SH-SY5Y (cell line): Measurements from ENCODE around the gene CDK10.

Source experiments
- GATA2 ChIP-seq: IDR thresholded peaks from 2 replicates; pipeline ENCODE4 v1.6.1; 2011; ENCODE audit warnings: mild to moderate bottlenecking, low read depth, low read length
- GATA3 ChIP-seq: IDR thresholded peaks from 2 replicates; pipeline ENCODE4 v1.6.1; 2011; ENCODE audit warnings: low read depth, mild to moderate bottlenecking, low read length, moderate library complexity

DNA sequence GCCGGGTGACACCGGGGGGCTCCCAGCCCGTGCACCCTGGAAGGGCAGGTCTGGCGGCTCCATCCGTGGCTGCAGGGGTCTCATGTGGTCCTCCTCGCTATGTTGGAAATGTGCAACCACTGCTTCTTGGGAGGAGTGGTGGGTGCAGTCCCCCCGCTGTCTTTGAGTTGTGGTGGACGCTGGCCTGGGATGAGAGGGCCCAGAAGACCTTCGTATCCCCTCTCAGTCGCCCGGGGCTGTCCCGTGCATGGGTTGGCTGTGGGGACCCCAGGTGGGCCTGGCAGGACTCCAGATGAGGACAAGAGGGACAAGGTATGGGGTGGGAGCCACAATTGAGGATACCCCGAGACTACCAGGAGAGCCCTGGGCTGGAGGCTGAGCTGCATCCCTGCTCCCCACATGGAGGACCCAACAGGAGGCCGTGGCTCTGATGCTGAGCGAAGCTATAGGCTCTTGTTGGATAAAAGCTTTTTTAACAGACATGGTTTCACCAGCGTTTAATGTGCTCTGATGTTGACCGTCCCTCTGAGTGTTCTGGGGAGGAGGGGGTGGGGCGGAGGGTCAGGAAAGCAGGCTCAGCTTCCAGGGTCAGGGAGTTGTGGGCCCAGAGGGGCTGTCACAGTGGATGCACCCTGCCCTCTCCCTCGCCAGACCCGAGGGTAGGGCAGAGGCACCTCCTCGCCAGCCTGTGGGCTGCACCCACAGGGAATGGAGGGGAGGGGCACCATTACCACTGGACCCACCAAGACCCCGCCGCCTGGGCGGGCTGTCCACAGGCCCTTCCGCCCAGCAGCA lies 9.6 kb downstream of the CDK10 start:
- no peak for TF ChIP-seq GATA2
- TF ChIP-seq GATA3, result no peak
